Mesenchymal stem cell (in vitro differentiated cells and primary cell): ENCODE data around the gene NEMP2.

Source experiments
- DNase-seq: peaks from one replicate; pipeline ENCODE4 v3.0.0-alpha.2; 2013
- H2AFZ ChIP-seq: one replicate; pipeline ENCODE4 v1.6.1; 2013; ENCODE audit warnings: low read depth, mild to moderate bottlenecking, control low read depth, inconsistent platforms, low read length, moderate library complexity
- H2AK5ac ChIP-seq: 2 replicates; pipeline ENCODE4 v1.6.1; 2013; ENCODE audit warnings: low read length, moderate library complexity, mild to moderate bottlenecking, inconsistent platforms; ENCODE audit not compliant: severe bottlenecking
- H2BK120ac ChIP-seq: one replicate; pipeline ENCODE4 v1.6.1; 2013; ENCODE audit warnings: low read depth, mild to moderate bottlenecking, inconsistent platforms, low read length, moderate library complexity
- H2BK12ac ChIP-seq, 2 experiments: one replicate each; pipeline ENCODE4 v1.6.1; 2013; ENCODE audit warnings: inconsistent platforms in 2 of 2, low read length in 2 of 2, mild to moderate bottlenecking in 2 of 2, moderate library complexity in 2 of 2, control low read depth in 1 of 2
- H2BK15ac ChIP-seq: one replicate; pipeline ENCODE4 v1.6.1; 2013; ENCODE audit warnings: mild to moderate bottlenecking, low read depth, inconsistent platforms; ENCODE audit not compliant: poor library complexity, severe bottlenecking
- H2BK5ac ChIP-seq: 2 replicates; pipeline ENCODE4 v1.6.1; 2013; ENCODE audit warnings: low read depth, mild to moderate bottlenecking, low read length, control low read depth, inconsistent platforms; ENCODE audit not compliant: poor library complexity, severe bottlenecking
- H3K14ac ChIP-seq, 2 experiments: one replicate each; pipeline ENCODE4 v1.6.1; 2013; ENCODE audit warnings: inconsistent platforms in 2 of 2, low read length in 2 of 2, control low read depth in 1 of 2, mild to moderate bottlenecking in 1 of 2, moderate library complexity in 1 of 2
- H3K18ac ChIP-seq, 2 experiments: one replicate each; pipeline ENCODE4 v1.6.1; 2013; ENCODE audit warnings: inconsistent platforms in 2 of 2, low read length in 2 of 2, control low read depth in 1 of 2, low read depth in 1 of 2, mild to moderate bottlenecking in 1 of 2
- H3K23ac ChIP-seq, 2 experiments: one replicate each; pipeline ENCODE4 v1.6.1; 2013; ENCODE audit warnings: inconsistent platforms in 2 of 2, low read length in 2 of 2, mild to moderate bottlenecking in 2 of 2, moderate library complexity in 2 of 2, control low read depth in 1 of 2
- H3K27ac ChIP-seq: 2 replicates; pipeline ENCODE4 v1.5.1; 2013; ENCODE audit warnings: mild to moderate bottlenecking, moderate library complexity, low read length, control low read depth, inconsistent platforms; ENCODE audit not compliant: poor library complexity, severe bottlenecking
- H3K27me3 ChIP-seq, 2 experiments: 2 replicates each; pipeline versions ENCODE4 v1.6.1 to v1.7.0; 2013; ENCODE audit warnings: low read length in 2 of 2, mild to moderate bottlenecking in 2 of 2, moderate library complexity in 2 of 2, control low read depth in 1 of 2, inconsistent platforms in 1 of 2; ENCODE audit not compliant: control insufficient read depth in 1 of 2, insufficient read depth in 1 of 2
- H3K36me3 ChIP-seq, 2 experiments: 2 replicates each; pipeline versions ENCODE4 v1.6.1 to v1.7.0; 2013; ENCODE audit warnings: low read length in 2 of 2, control low read depth in 1 of 2, inconsistent platforms in 1 of 2, low read depth in 1 of 2, mild to moderate bottlenecking in 1 of 2; ENCODE audit not compliant: insufficient read depth in 2 of 2, control insufficient read depth in 1 of 2
- H3K4ac ChIP-seq, 2 experiments: one replicate each; pipeline ENCODE4 v1.6.1; 2013; ENCODE audit warnings: inconsistent platforms in 2 of 2, low read length in 2 of 2, mild to moderate bottlenecking in 2 of 2, moderate library complexity in 2 of 2, control low read depth in 1 of 2, low read depth in 1 of 2
- H3K4me1 ChIP-seq: 2 replicates; pipeline ENCODE4 v1.6.1; 2013; ENCODE audit warnings: low read depth, low read length, control low read depth; ENCODE audit not compliant: control insufficient read depth, insufficient read depth
- H3K4me2 ChIP-seq: 2 replicates; pipeline ENCODE4 v1.6.1; 2013; ENCODE audit warnings: low read length, mild to moderate bottlenecking, inconsistent platforms; ENCODE audit not compliant: poor library complexity, severe bottlenecking
- H3K4me3 ChIP-seq, 2 experiments: 2 replicates each; pipeline versions ENCODE4 v1.5.1 to v1.7.0; 2013; ENCODE audit warnings: low read length in 2 of 2, mild to moderate bottlenecking in 2 of 2, control low read depth in 1 of 2, low read depth in 1 of 2; ENCODE audit not compliant: insufficient read depth in 1 of 2
- H3K79me1 ChIP-seq: replicated peaks from 2 replicates; pipeline ENCODE4 v1.6.1; 2013; ENCODE audit warnings: mild to moderate bottlenecking, control low read depth, low read length, inconsistent platforms; ENCODE audit not compliant: poor library complexity, severe bottlenecking
- H3K9ac ChIP-seq: 2 replicates; pipeline ENCODE4 v1.7.0; 2013; ENCODE audit warnings: mild to moderate bottlenecking, low read length, moderate library complexity
- H3K9me3 ChIP-seq: 2 replicates; pipeline ENCODE4 v1.7.0; 2013; ENCODE audit warnings: mild to moderate bottlenecking, low read length; ENCODE audit not compliant: control insufficient read depth
- H4K8ac ChIP-seq: one replicate; pipeline ENCODE4 v1.6.1; 2013; ENCODE audit warnings: inconsistent platforms, mild to moderate bottlenecking, low read length, moderate library complexity
- H4K91ac ChIP-seq: one replicate; pipeline ENCODE4 v1.6.1; 2013; ENCODE audit warnings: mild to moderate bottlenecking, low read length, inconsistent platforms
- WGBS: methylation state at CpG from one replicate; pipeline ENCODE4 v1.1.7; 2013; ENCODE audit warnings: mixed read lengths; 5-methylcytosine and 5-hydroxymethylcytosine counted together

The NEMP2 gene

DNA sequence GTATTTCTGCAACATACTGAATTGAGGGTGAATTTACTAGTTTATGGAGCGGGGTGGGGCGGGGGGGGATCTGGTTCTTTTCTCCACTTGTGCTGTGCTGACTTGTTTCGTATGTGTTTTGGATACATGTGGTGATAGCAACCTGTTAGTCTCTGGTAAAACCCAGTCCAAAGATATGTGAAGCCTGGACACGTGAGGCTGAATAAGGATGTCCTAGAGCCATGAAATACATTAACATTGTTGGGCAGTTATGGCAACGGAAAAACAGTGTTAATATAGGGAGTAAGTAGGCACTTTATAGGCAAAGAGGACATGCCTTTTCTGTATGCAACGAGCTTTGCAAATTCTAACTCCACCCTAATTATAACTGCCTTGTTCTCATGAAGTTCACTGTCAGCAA is 42.1 kb upstream of the NEMP2 start:
- Histone ChIP-seq H3K18ac (no peak overlapping the region), H3K36me3 (no peaks in the 10 kb centered on the region), H2BK12ac (no peak overlapping the region), H4K8ac (no peak overlapping the region), H3K27ac (no peak overlapping the region), H2BK15ac (no peak overlapping the region), H2BK120ac (no peak overlapping the region), H3K4me3 (no peak overlapping the region), H3K4me2 (no peak overlapping the region), H2BK5ac (no peak overlapping the region), H3K4me1 (peaks cover 1% of the 10 kb centered on the region), H3K9ac (no peak overlapping the region), H2AFZ (no peak overlapping the region), H3K4ac (no peak overlapping the region), H3K23ac (no peak overlapping the region), H3K9me3 (no peaks in the 10 kb centered on the region), H3K14ac (no peak overlapping the region), H3K27me3 (no peaks in the 10 kb centered on the region), H4K91ac (no peak overlapping the region), H3K79me1 (no peaks in the 10 kb centered on the region), H2AK5ac (no peak overlapping the region)
- no peak for DNase-seq
- 93% methylated on average over 5 of the region's 6 CpGs for WGBS

DNA sequence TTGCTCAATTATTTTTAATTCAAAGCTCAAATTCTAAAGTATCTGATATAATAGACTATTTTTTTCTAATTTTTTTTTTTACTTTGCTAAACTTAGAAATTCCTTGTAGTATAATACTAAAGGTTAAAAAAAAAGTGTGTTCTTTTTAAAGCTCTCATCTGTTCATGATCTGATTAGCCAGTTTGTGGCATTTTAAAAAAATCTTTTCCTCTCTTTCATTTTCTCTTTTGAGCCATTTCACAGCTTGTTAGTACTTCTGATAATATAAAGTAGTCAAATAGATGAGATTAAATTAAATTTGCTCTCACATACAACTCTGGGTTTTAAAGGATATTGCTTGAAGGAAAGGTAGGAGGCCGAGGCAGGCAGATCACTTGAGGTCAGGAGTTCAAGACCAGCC is 40.7 kb upstream of the NEMP2 start:
- no peak overlapping the region for H3K23ac ChIP-seq
- no peak overlapping the region for H3K27ac ChIP-seq
- no peak overlapping the region for H3K9ac ChIP-seq
- H3K27me3 ChIP-seq, result no peaks in the 10 kb centered on the region
- H3K4me3 ChIP-seq, result no peak overlapping the region
- H3K36me3 ChIP-seq, result no peaks in the 10 kb centered on the region
- H3K4ac ChIP-seq, result no peak overlapping the region
- peaks cover 1% of the 10 kb centered on the region for H3K4me1 ChIP-seq
- H2BK5ac ChIP-seq, result no peak overlapping the region
- DNase-seq, result no peak
- no peak overlapping the region for H2BK12ac ChIP-seq
- H2AK5ac ChIP-seq, result no peak overlapping the region
- no peaks in the 10 kb centered on the region for H3K79me1 ChIP-seq
- no peak overlapping the region for H4K8ac ChIP-seq
- no peak overlapping the region for H2BK15ac ChIP-seq
- H3K4me2 ChIP-seq, result no peak overlapping the region
- H2AFZ ChIP-seq, result no peak overlapping the region
- H4K91ac ChIP-seq, result no peak overlapping the region
- H3K18ac ChIP-seq, result no peak overlapping the region
- WGBS, result 92% methylated on average over 1 of the region's 1 CpG
- no peaks in the 10 kb centered on the region for H3K9me3 ChIP-seq
- no peak overlapping the region for H2BK120ac ChIP-seq
- no peak overlapping the region for H3K14ac ChIP-seq

DNA sequence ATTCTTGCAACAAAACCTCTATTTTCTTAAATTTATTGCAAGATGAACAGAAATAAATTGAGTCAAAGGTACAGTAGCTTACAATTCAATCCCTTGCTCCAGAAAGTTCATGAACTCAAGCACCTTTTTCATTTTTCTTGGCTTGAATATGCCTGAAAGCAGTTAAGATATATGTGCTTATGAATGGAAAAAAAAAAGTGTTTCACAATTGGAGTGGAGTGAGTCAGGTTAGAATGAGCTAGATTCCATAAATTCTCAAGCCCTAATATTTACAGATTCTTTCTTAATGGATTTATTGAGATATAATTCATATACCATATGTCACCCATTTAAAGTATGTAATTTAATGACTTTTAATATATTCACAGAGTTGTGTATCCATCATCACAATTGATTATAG is 39.6 kb upstream of the NEMP2 start:
- Histone ChIP-seq H3K9me3 (no peaks in the 10 kb centered on the region), H4K8ac (no peak overlapping the region), H2BK15ac (no peak overlapping the region), H3K4ac (no peak overlapping the region), H2BK12ac (no peak overlapping the region), H3K4me2 (no peak overlapping the region), H4K91ac (no peak overlapping the region), H3K79me1 (no peaks in the 10 kb centered on the region), H2AFZ (no peak overlapping the region), H3K27ac (no peak overlapping the region), H2BK5ac (no peak overlapping the region), H3K36me3 (no peaks in the 10 kb centered on the region), H3K14ac (no peak overlapping the region), H3K4me3 (no peak overlapping the region), H2BK120ac (no peak overlapping the region), H3K27me3 (no peaks in the 10 kb centered on the region), H2AK5ac (no peak overlapping the region), H3K4me1 (peaks cover 1% of the 10 kb centered on the region), H3K23ac (no peak overlapping the region), H3K9ac (no peak overlapping the region), H3K18ac (no peak overlapping the region)
- no peak for DNase-seq

DNA sequence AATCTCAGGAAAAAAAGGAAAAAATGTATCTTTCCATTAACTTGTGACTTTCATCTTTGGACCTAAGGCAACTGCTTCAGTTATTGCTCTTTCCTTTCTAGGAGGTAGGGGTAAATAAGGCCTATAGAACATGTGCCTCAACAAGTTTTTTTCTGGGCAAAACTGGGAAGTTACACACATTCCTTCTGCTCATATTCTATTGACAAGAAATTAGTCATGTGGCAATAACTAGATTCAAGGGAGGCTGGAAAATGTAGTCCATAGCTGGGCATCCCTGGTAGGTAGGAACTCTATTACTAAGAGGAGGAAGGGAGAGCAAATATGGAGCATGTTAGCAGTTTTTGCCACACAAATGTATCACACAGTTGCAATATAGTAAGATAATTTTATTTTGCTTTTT is 37.7 kb upstream of the NEMP2 start:
- H2AK5ac ChIP-seq, result no peak overlapping the region
- no peak for DNase-seq

More for the DNA sequence above, 37.7 kb upstream of the NEMP2 start:
- Histone ChIP-seq H2BK12ac (no peak overlapping the region), H3K36me3 (no peaks in the 10 kb centered on the region), H3K4ac (no peak overlapping the region), H3K4me3 (no peak overlapping the region), H3K14ac (no peak overlapping the region), H3K18ac (no peak overlapping the region), H2AFZ (no peak overlapping the region), H2BK5ac (no peak overlapping the region), H3K27ac (no peak overlapping the region), H3K23ac (no peak overlapping the region), H3K4me1 (no peaks in the 10 kb centered on the region), H3K9ac (no peak overlapping the region), H4K91ac (no peak overlapping the region), H2BK120ac (no peak overlapping the region), H2BK15ac (no peak overlapping the region), H3K9me3 (peaks cover 10% of the 10 kb centered on the region), H3K4me2 (no peak overlapping the region), H4K8ac (no peak overlapping the region), H3K79me1 (no peaks in the 10 kb centered on the region), H3K27me3 (no peaks in the 10 kb centered on the region)
